HG03558 (cell line): ENCODE data around the gene NOTUM.

Source experiments
- ATAC-seq: cut with Tn5 transposase; IDR thresholded peaks from one replicate; pipeline ENCODE4 v1.9.1; 2021; ENCODE audit warnings: moderate number of reproducible peaks; ENCODE audit not compliant: unreplicated experiment; ENCODE audit errors: extremely low read depth

The NOTUM gene

GRCh38 chr17:81913394-81914102, 47.4 kb downstream of the NOTUM start:
- ATAC-seq, result no peak

GRCh38 chr17:81912441-81913309, 48.3 kb downstream of the NOTUM start:
- no peak for ATAC-seq

- ATAC-seq, result no peak
Measured at GRCh38 chr17:81911969-81912368, 49.0 kb downstream of the NOTUM start.

GRCh38 chr17:81911277-81911961, 49.6 kb downstream of the NOTUM start, which contains the start of gene PCYT2:
TSS of gene PCYT2 (minus strand) at chr17:81911399. CDS start at chr17:81911355, 44 bp downstream.
- ATAC-seq, result no peak

- no peak for ATAC-seq
Measured at GRCh38 chr17:81910840-81911276, 50.1 kb downstream of the NOTUM start.

- no peak for ATAC-seq
Measured at GRCh38 chr17:81909966-81910839, 50.8 kb downstream of the NOTUM start.

- ATAC-seq, result no peak
Measured at GRCh38 chr17:81909231-81909630, 51.8 kb downstream of the NOTUM start.

- ATAC-seq, result no peak
Measured at GRCh38 chr17:81908793-81909192, 52.2 kb downstream of the NOTUM start.

- no peak for ATAC-seq
Measured at GRCh38 chr17:81907219-81908145, 53.5 kb downstream of the NOTUM start.

GRCh38 chr17:81906476-81907218, 54.3 kb downstream of the NOTUM start:
- no peak for ATAC-seq

GRCh38 chr17:81905993-81906392, 55.0 kb downstream of the NOTUM start:
- no peak for ATAC-seq

GRCh38 chr17:81905424-81905875, 55.5 kb downstream of the NOTUM start:
- no peak for ATAC-seq

- ATAC-seq, result no peak
Measured at GRCh38 chr17:81904600-81905423, 56.2 kb downstream of the NOTUM start.

GRCh38 chr17:81903896-81904599, 56.9 kb downstream of the NOTUM start:
- no peak for ATAC-seq

GRCh38 chr17:81903415-81903831, 57.6 kb downstream of the NOTUM start:
- ATAC-seq, result no peak

GRCh38 chr17:81902653-81903414, 58.2 kb downstream of the NOTUM start:
- no peak for ATAC-seq
